A549 (cell line): ENCODE results near the gene NOC4L. TPM values are rescaled to one million over a fixed set of nuclear protein-coding genes. Genes with fewer than 3 reads are reported as not detected.

ENCODE experiments used
- ATAC-seq, 2 experiments: fragments of 200-7000 bp in 1 of 2; fragments of >200 bp in 1 of 2; cut with Nextera tagmentation in 1 of 2; cut with Tn5 transposase in 1 of 2; 3 replicates each; pipeline versions ENCODE4 v1.8.0 to v1.9.1; 2018 to 2020; ENCODE audit warnings: mild to moderate bottlenecking in 1 of 2, moderate library complexity in 1 of 2
- CTCF ChIA-PET: fragments of 300-600 bp; sonication (Branson Sonifier 250); formaldehyde crosslinking; extraction: SDS; loops from one replicate; lab custom pipeline; 2021; ENCODE audit warnings: antibody characterized with exemption, inconsistent platforms; lab: Yijun Ruan, JAX
- POLR2A ChIA-PET: fragments of 350-600 bp; formaldehyde crosslinking; extraction: SDS; loops from one replicate; lab custom pipeline; 2021; ENCODE audit warnings: antibody characterized with exemption, inconsistent platforms; lab: Yijun Ruan, JAX
- DNase-seq, 2 experiments: peaks; one replicate each; pipeline versions ENCODE4 v3.0.0 to v3.0.0-alpha.2; 2011 to 2016; ENCODE audit warnings: low read depth in 1 of 2, low spot score in 1 of 2
- FAIRE-seq: peaks from 2 replicates; lab custom pipeline; 2011; peaks lifted over from hg19 to GRCh38; lab: Jason Lieb, UNC
- H3K27ac ChIP-seq, 2 experiments: fragments of >200 bp; sonication (Bioruptor Twin); formaldehyde crosslinking; 3 replicates each; pipeline ENCODE4 v1.5.1; 2016 to 2017
- H3K4me1 ChIP-seq: fragments of >200 bp; sonication (Bioruptor Twin); formaldehyde crosslinking; 3 replicates; pipeline ENCODE4 v1.6.1; 2016
- H3K4me2 ChIP-seq: fragments of >200 bp; sonication (Bioruptor Twin); formaldehyde crosslinking; 3 replicates; pipeline ENCODE4 v1.6.1; 2016
- H3K4me3 ChIP-seq: fragments of >200 bp; sonication (Bioruptor Twin); formaldehyde crosslinking; 3 replicates; pipeline ENCODE4 v1.5.1; 2016
- H3K9me3 ChIP-seq: fragments of >200 bp; sonication (Bioruptor Twin); formaldehyde crosslinking; 3 replicates; pipeline ENCODE4 v1.6.1; 2016
- BCL3 ChIP-seq: fragments of >200 bp; sonication (Bioruptor Twin); formaldehyde crosslinking; IDR thresholded peaks from 3 replicates; pipeline ENCODE4 v1.6.1; 2016
- CBX8 ChIP-seq: fragments of 200-600 bp; sonication (generic); IDR thresholded peaks from 2 replicates; pipeline ENCODE4 v1.6.1; 2016
- EP300 ChIP-seq, 2 experiments: fragments of >200 bp; sonication (Bioruptor Twin); formaldehyde crosslinking; IDR thresholded peaks; 2 replicates in 1 of 2; 3 replicates in 1 of 2; pipeline ENCODE4 v1.6.1; 2016 to 2017
- FOSB ChIP-seq: fragments of 250-450 bp; sonication (Bioruptor Pico); IDR thresholded peaks from 2 replicates; pipeline ENCODE4 v1.5.0; 2020; ENCODE audit warnings: mild to moderate bottlenecking, moderate library complexity
- FOXS1 ChIP-seq: fragments of 250-450 bp; sonication (Bioruptor Pico); IDR thresholded peaks from 2 replicates; pipeline ENCODE4 v1.5.0; 2020; ENCODE audit warnings: mild to moderate bottlenecking, moderate library complexity
- GATA3 ChIP-seq: IDR thresholded peaks from 2 replicates; pipeline ENCODE4 v1.6.1; 2012; ENCODE audit warnings: borderline replicate concordance
- HEYL ChIP-seq: fragments of 250-450 bp; sonication (Bioruptor Pico); IDR thresholded peaks from 2 replicates; pipeline ENCODE4 v1.8.0; 2021; ENCODE audit warnings: mild to moderate bottlenecking, moderate library complexity
- HOXA7 ChIP-seq: fragments of 250-450 bp; sonication (Bioruptor Pico); IDR thresholded peaks from 2 replicates; pipeline ENCODE4 v1.5.0; 2020; ENCODE audit warnings: mild to moderate bottlenecking, moderate library complexity
- KDM1A ChIP-seq: fragments of 200-600 bp; sonication (generic); IDR thresholded peaks from 2 replicates; pipeline ENCODE4 v1.6.1; 2016; ENCODE audit warnings: low read depth, mild to moderate bottlenecking
- KDM5A ChIP-seq: fragments of 200-600 bp; sonication (generic); IDR thresholded peaks from 2 replicates; pipeline ENCODE4 v1.6.1; 2016; ENCODE audit warnings: antibody characterized with exemption, mild to moderate bottlenecking
- NR3C1 ChIP-seq: fragments of >200 bp; sonication (Bioruptor Twin); formaldehyde crosslinking; IDR thresholded peaks from 3 replicates; pipeline ENCODE4 v1.6.1; 2017
- PBX3 ChIP-seq: IDR thresholded peaks from 2 replicates; pipeline ENCODE4 v1.6.1; 2012
- POLR2AphosphoS2 ChIP-seq: conservative IDR thresholded peaks from 2 replicates; pipeline ENCODE4 v1.6.1; 2012; ENCODE audit warnings: low read length, improper control_type of control experiment, inconsistent platforms
- SMC3 ChIP-seq: fragments of >200 bp; sonication (Bioruptor Twin); formaldehyde crosslinking; IDR thresholded peaks from 3 replicates; pipeline ENCODE4 v1.6.1; 2018; ENCODE audit warnings: inconsistent platforms
- SREBF2 ChIP-seq: fragments of 450-650 bp; IDR thresholded peaks from 2 replicates; pipeline ENCODE4 v1.6.1; 2014; ENCODE audit warnings: mild to moderate bottlenecking, moderate library complexity
- TP53 ChIP-seq: fragments of 250-450 bp; sonication (Bioruptor Pico); IDR thresholded peaks from 2 replicates; pipeline ENCODE4 v1.5.0; 2021; ENCODE audit warnings: mild to moderate bottlenecking, moderate library complexity
- USF2 ChIP-seq: fragments of 450-650 bp; IDR thresholded peaks from 2 replicates; pipeline ENCODE4 v1.6.1; 2014; ENCODE audit warnings: antibody characterized with exemption
- ZNF302 ChIP-seq: fragments of 250-450 bp; sonication (Bioruptor Pico); IDR thresholded peaks from 2 replicates; pipeline ENCODE4 v1.9.0; 2021; ENCODE audit warnings: inconsistent platforms, mild to moderate bottlenecking, moderate library complexity
- ZSCAN20 ChIP-seq: fragments of 250-450 bp; sonication (Bioruptor Pico); IDR thresholded peaks from 2 replicates; pipeline ENCODE4 v1.8.0; 2022; ENCODE audit warnings: mild to moderate bottlenecking, moderate library complexity
- WGBS: methylation state at CpG from one replicate; pipeline ENCODE4 v1.1.6; 2017; ENCODE audit errors: missing lambda C conversion rate; 5-methylcytosine and 5-hydroxymethylcytosine counted together
- polyA plus RNA-seq, 4 experiments: library from polyadenylated mRNA; depleted of rRNA in 3 of 4; stranded (reverse); fragments of >200 nt; fragmentation: RNase III in 1 of 4; extraction: RNeasy Plus Mini Kit Qiagen cat#74134 plus additional on column Dnase treatment in 1 of 4; gene quantifications; 2 replicates in 3 of 4; 3 replicates in 1 of 4; pipeline ENCODE4 v1.2.3, GENCODE V29; 2011 to 2017

Gene NOC4L
- polyA plus RNA-seq, 2 of the 4 experiments (the other 2 are of a cell fraction) = 12.1 to 34.1 TPM

- POLR2A ChIA-PET = no interaction called here
- no peaks in the 10 kb centered on the region for H3K9me3 ChIP-seq
- ATAC-seq = peak in 1 of 2 experiments; percentile 26; a peak in 3 of 6 replicates
- H3K4me1 ChIP-seq = peaks cover 11% of the 10 kb centered on the region
- CTCF ChIA-PET = interaction anchor here (1.2 to 3.5 kb wide), 4 partner anchors 8 to 252 kb away, joined by 3 to 18 read pairs (median 8); no protein-coding TSS in a partner anchor
- no peak overlapping the region for H3K27ac ChIP-seq
- no peak for DNase-seq
- 66% methylated on average over 15 of the region's 17 CpGs for WGBS
- TF ChIP-seq USF2 (no peak), FOXS1 (CRISPR knock-in tag) (no peak), EP300 (IDR thresholded peaks at IDR 0.05) (no peak)
- FAIRE-seq = no peak
- H3K4me3 ChIP-seq = no peak overlapping the region
- peak overlapping the region; percentile 65; the same call in 2 of the 3 replicates for H3K4me2 ChIP-seq
These were observed 17.7 kb downstream of the NOC4L start for GRCh38 chr12:132161796-132162507.

GRCh38 chr12:132162508-132163031 lies 18.3 kb downstream of the NOC4L start:
- ChIA-PET CTCF (interaction anchor here (0.8 to 3.5 kb wide), 6 partner anchors 9 to 252 kb away, joined by 3 to 18 read pairs (median 5); no protein-coding TSS in a partner anchor), POLR2A (no interaction called here)
- Histone ChIP-seq H3K9me3 (no peaks in the 10 kb centered on the region), H3K4me2 (peak overlapping the region; percentile 65), H3K4me1 (peaks cover 11% of the 10 kb centered on the region), H3K4me3 (no peak overlapping the region), H3K27ac (0 out of 6 replicates have a peak overlapping the region, but pooled peaks of 1 of the 2 experiments have one; percentile 3)
- no peak for FAIRE-seq
- TF ChIP-seq KDM1A (no peak), PBX3 (no peak), KDM5A (no peak), GATA3 (no peak), USF2 (no peak), SMC3 (no peak), FOSB (CRISPR knock-in tag) (no peak), ZNF302 (CRISPR knock-in tag) (no peak), ZSCAN20 (CRISPR knock-in tag) (no peak), CBX8 (no peak), NR3C1 (no peak), SREBF2 (no peak), TP53 (CRISPR knock-in tag) (no peak), HOXA7 (CRISPR knock-in tag) (no peak), BCL3 (no peak), POLR2AphosphoS2 (no peak), HEYL (CRISPR knock-in tag) (no peak)
- 26% methylated on average over 10 of the region's 17 CpGs for WGBS
- ATAC-seq = peak; percentile 31 to 67
- no peak for DNase-seq
